ENCODE measurements around the gene SLC25A23. TPM values are rescaled to one million over a fixed set of nuclear protein-coding genes. Genes with fewer than 3 reads are reported as not detected.

The SLC25A23 gene
- total and polyA plus RNA-seq, 4 donors = 9.3 to 34.6 (median 22.7) TPM

DNA sequence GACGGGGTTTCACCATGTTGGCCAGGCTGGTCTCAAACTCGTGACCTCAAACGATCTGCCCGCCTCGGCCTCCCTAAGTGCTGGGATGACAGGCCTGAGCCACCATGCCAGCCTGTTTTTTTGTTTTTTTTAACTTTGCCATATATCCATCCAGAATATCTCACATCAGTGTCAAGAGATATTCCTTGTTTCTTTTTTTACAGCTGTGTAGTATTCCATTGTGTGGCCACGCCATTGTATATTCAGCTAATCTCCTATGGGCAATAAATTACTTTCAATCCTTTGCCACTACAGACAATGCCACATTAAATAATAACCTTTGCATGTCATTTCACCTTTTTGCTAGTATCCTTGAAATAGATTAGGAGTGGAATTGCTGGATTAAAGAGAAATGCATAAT, 50.2 kb downstream of the SLC25A23 start:
- no peak overlapping the region for H3K4me3 ChIP-seq (ENCODE audit: low read depth in 1 of 3, low read length in 3 of 3)
- H3K9me3 ChIP-seq (ENCODE audit: control insufficient read depth in 4 of 4, low read length in 3 of 4) = no peaks in the 10 kb centered on the region
- WGBS = 96% methylated on average over 6 of the region's 6 CpGs
- H3K36me3 ChIP-seq (ENCODE audit: control insufficient read depth in 4 of 4, insufficient read depth in 3 of 4, low read depth in 1 of 4, low read length in 3 of 4) = peaks cover 2 to 4% (median 3%) of the 10 kb centered on the region in 4 donors
- no peak overlapping the region for H3K27ac ChIP-seq (ENCODE audit: low read depth in 1 of 2, low read length in 2 of 2)
- no peak overlapping the region for H3K9ac ChIP-seq (ENCODE audit: low read depth in 1 of 2, low read length in 2 of 2)
- no peaks in the 10 kb centered on the region for H3K27me3 ChIP-seq (ENCODE audit: control insufficient read depth in 4 of 4, insufficient read depth in 4 of 4, low read length in 3 of 4)
- no peak for DNase-seq (ENCODE audit: low spot score)
- H3K4me1 ChIP-seq (ENCODE audit: control insufficient read depth in 4 of 4, insufficient read depth in 4 of 4, low read length in 3 of 4) = no peaks in the 10 kb centered on the region
- TF ChIP-seq, protein P1, sequence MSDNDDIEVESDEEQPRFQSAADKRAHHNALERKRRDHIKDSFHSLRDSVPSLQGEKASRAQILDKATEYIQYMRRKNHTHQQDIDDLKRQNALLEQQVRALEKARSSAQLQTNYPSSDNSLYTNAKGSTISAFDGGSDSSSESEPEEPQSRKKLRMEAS (IDR thresholded peaks at IDR 0.05) = no peak
- TF ChIP-seq EGR1 (IDR thresholded peaks at IDR 0.05; ENCODE audit: low read depth in 2 of 2) (no peak), YY1 (IDR thresholded peaks at IDR 0.05) (no peak), NR2F2 (IDR thresholded peaks at IDR 0.05) (no peak), GABPA (IDR thresholded peaks at IDR 0.05 in 1 of 2, conservative IDR thresholded peaks at IDR 0.05 in 1 of 2) (no peak), HNF4A (conservative IDR thresholded peaks at IDR 0.05) (no peak), RXRA (IDR thresholded peaks at IDR 0.05) (no peak), RAD21 (IDR thresholded peaks at IDR 0.05) (no peak), FOXA2 (IDR thresholded peaks at IDR 0.05) (no peak), SP1 (IDR thresholded peaks at IDR 0.05) (no peak)

DNA sequence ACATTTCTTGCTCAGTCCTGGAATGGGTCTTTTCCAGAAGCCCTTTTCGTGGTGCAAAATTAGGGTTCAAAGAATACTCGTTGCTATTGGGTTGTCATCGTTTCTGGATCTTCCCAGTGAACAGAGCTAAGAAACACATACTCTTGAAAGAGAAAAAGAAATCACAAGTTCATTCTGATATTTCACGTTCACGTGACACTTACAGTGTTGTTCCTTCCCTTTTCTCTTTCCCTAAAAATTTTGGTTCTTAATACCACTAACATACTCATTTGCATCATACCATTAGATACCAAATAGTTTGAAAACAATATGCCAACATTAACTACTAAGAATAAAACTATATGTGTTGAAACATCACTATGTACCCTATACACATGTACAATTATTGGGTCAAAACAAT, 53.2 kb downstream of the SLC25A23 start:
- WGBS = 86% methylated on average over 5 of the region's 5 CpGs
- TF ChIP-seq JUND (IDR thresholded peaks at IDR 0.05) (no peak), NR2F2 (IDR thresholded peaks at IDR 0.05) (no peak), RXRA (IDR thresholded peaks at IDR 0.05) (no peak), HNF4G (IDR thresholded peaks at IDR 0.05) (no peak), FOXA2 (IDR thresholded peaks at IDR 0.05) (no peak), YY1 (IDR thresholded peaks at IDR 0.05) (no peak), GABPA (IDR thresholded peaks at IDR 0.05 in 1 of 2, conservative IDR thresholded peaks at IDR 0.05 in 1 of 2) (no peak), RAD21 (IDR thresholded peaks at IDR 0.05) (no peak), FOXA1 (IDR thresholded peaks at IDR 0.05) (no peak), EGR1 (IDR thresholded peaks at IDR 0.05; ENCODE audit: low read depth in 2 of 2) (no peak)
- TF ChIP-seq, protein P1 (IDR thresholded peaks at IDR 0.05) = no peak
- TF ChIP-seq, protein P2, sequence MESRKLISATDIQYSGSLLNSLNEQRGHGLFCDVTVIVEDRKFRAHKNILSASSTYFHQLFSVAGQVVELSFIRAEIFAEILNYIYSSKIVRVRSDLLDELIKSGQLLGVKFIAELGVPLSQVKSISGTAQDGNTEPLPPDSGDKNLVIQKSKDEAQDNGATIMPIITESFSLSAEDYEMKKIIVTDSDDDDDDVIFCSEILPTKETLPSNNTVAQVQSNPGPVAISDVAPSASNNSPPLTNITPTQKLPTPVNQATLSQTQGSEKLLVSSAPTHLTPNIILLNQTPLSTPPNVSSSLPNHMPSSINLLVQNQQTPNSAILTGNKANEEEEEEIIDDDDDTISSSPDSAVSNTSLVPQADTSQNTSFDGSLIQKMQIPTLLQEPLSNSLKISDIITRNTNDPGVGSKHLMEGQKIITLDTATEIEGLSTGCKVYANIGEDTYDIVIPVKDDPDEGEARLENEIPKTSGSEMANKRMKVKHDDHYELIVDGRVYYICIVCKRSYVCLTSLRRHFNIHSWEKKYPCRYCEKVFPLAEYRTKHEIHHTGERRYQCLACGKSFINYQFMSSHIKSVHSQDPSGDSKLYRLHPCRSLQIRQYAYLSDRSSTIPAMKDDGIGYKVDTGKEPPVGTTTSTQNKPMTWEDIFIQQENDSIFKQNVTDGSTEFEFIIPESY (IDR thresholded peaks at IDR 0.05) = no peak
- TF ChIP-seq, protein P3, sequence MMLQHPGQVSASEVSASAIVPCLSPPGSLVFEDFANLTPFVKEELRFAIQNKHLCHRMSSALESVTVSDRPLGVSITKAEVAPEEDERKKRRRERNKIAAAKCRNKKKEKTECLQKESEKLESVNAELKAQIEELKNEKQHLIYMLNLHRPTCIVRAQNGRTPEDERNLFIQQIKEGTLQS (IDR thresholded peaks at IDR 0.05) = no peak
- TF ChIP-seq, protein P4, sequence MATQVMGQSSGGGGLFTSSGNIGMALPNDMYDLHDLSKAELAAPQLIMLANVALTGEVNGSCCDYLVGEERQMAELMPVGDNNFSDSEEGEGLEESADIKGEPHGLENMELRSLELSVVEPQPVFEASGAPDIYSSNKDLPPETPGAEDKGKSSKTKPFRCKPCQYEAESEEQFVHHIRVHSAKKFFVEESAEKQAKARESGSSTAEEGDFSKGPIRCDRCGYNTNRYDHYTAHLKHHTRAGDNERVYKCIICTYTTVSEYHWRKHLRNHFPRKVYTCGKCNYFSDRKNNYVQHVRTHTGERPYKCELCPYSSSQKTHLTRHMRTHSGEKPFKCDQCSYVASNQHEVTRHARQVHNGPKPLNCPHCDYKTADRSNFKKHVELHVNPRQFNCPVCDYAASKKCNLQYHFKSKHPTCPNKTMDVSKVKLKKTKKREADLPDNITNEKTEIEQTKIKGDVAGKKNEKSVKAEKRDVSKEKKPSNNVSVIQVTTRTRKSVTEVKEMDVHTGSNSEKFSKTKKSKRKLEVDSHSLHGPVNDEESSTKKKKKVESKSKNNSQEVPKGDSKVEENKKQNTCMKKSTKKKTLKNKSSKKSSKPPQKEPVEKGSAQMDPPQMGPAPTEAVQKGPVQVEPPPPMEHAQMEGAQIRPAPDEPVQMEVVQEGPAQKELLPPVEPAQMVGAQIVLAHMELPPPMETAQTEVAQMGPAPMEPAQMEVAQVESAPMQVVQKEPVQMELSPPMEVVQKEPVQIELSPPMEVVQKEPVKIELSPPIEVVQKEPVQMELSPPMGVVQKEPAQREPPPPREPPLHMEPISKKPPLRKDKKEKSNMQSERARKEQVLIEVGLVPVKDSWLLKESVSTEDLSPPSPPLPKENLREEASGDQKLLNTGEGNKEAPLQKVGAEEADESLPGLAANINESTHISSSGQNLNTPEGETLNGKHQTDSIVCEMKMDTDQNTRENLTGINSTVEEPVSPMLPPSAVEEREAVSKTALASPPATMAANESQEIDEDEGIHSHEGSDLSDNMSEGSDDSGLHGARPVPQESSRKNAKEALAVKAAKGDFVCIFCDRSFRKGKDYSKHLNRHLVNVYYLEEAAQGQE (IDR thresholded peaks at IDR 0.05) = no peak
- DNase-seq (ENCODE audit: low spot score) = no peak
- no peak overlapping the region for H3K9ac ChIP-seq (ENCODE audit: low read depth in 1 of 2, low read length in 2 of 2)
- H3K27ac ChIP-seq (ENCODE audit: low read depth in 1 of 2, low read length in 2 of 2) = no peak overlapping the region
- no peak overlapping the region for H3K4me3 ChIP-seq (ENCODE audit: low read depth in 1 of 3, low read length in 3 of 3)
- H3K36me3 ChIP-seq (ENCODE audit: control insufficient read depth in 4 of 4, insufficient read depth in 3 of 4, low read depth in 1 of 4, low read length in 3 of 4) = no peaks in the 10 kb centered on the region
- no peaks in the 10 kb centered on the region for H3K9me3 ChIP-seq (ENCODE audit: control insufficient read depth in 4 of 4, low read length in 3 of 4)
- peaks cover 0 to 2% (median under 1%) of the 10 kb centered on the region in 4 donors for H3K4me1 ChIP-seq (ENCODE audit: control insufficient read depth in 4 of 4, insufficient read depth in 4 of 4, low read length in 3 of 4)
- H3K27me3 ChIP-seq (ENCODE audit: control insufficient read depth in 4 of 4, insufficient read depth in 4 of 4, low read length in 3 of 4) = no peaks in the 10 kb centered on the region
